Fibroblast of lung (primary cell): ENCODE results near the gene SERPIND1.

Experiments used
- EZH2 ChIP-seq: IDR thresholded peaks from 2 replicates; pipeline ENCODE4 v1.5.1; 2012; ENCODE audit warnings: low read length, control low read depth, mild to moderate bottlenecking; ENCODE audit errors: missing control alignments
- TF ChIP-seq, protein P1 (sequence below), 2 donors: IDR thresholded peaks in 1 of 2; conservative IDR thresholded peaks in 1 of 2; 1 replicate in 1 of 2; 2 replicates in 1 of 2; pipeline ENCODE4 v1.5.1; 2011 to 2012; ENCODE audit warnings: low read length in 2 of 2, control low read depth in 1 of 2, inconsistent platforms in 1 of 2, low read depth in 1 of 2, mild to moderate bottlenecking in 1 of 2

DNA sequence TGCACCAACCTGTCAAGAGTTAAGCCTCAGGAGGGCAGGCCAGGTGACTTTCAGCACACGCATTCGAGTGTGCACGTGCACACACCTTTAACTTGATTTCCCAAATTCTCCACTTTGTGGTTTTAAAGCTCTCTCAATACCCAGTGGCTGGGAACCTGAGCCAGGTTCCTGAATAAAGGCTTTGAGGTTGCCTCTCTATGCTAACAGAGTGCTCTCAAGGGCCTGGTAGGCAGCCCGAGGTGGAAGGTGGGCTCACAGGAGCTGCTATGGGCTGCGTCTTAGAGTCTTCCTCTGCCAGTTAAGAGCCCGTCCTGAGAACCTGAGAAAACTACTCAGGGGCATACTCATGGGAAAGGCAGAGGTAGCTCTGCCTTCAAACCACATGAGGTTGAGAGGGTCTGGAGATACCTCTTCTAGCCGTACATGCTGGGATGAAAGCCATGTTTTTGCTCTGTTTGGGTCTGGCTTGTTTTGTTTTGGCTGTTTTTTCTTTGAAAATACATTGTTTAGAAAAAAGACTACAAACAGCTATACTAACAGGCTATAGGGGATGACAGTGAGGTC lies 11.6 kb upstream of the SERPIND1 start:
- TF ChIP-seq, protein P1, sequence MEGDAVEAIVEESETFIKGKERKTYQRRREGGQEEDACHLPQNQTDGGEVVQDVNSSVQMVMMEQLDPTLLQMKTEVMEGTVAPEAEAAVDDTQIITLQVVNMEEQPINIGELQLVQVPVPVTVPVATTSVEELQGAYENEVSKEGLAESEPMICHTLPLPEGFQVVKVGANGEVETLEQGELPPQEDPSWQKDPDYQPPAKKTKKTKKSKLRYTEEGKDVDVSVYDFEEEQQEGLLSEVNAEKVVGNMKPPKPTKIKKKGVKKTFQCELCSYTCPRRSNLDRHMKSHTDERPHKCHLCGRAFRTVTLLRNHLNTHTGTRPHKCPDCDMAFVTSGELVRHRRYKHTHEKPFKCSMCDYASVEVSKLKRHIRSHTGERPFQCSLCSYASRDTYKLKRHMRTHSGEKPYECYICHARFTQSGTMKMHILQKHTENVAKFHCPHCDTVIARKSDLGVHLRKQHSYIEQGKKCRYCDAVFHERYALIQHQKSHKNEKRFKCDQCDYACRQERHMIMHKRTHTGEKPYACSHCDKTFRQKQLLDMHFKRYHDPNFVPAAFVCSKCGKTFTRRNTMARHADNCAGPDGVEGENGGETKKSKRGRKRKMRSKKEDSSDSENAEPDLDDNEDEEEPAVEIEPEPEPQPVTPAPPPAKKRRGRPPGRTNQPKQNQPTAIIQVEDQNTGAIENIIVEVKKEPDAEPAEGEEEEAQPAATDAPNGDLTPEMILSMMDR (conservative IDR thresholded peaks at IDR 0.05 in 1 of 2, IDR thresholded peaks at IDR 0.05 in 1 of 2; ENCODE audit: low read depth in 1 of 2, low read length in 2 of 2): no peak
- no peak for TF ChIP-seq EZH2
